Spleen (tissue), 7 donors: Measurements from ENCODE around the gene UBE2D2.
"Not testable (repeated sequence)": the region's sequence is repeated elsewhere in the genome, so short reads cannot be mapped to it uniquely, and the experiment has no call there.

Source experiments
- POLR2A ChIP-seq, 3 donors: fragments of 450-650 bp; IDR thresholded peaks; one replicate each; pipeline ENCODE4 v1.5.1; 2017; ENCODE audit warnings: antibody characterized with exemption in 3 of 3, mild to moderate bottlenecking in 1 of 3
- POLR2AphosphoS5 ChIP-seq, 3 donors: sonication (generic); formaldehyde crosslinking; IDR thresholded peaks; one replicate each; pipeline ENCODE4 v1.5.1; 2017; ENCODE audit warnings: antibody characterized with exemption in 3 of 3
- TF ChIP-seq, protein P1 (sequence below), 11 experiments: fragments of 200-600 bp in 7 of 11; fragments of 450-650 bp in 4 of 11; sonication (generic) in 4 of 11; IDR thresholded peaks in 8 of 11; conservative IDR thresholded peaks in 3 of 11; 1 replicate in 7 of 11; 2 replicates in 4 of 11; pipeline versions ENCODE4 v1.4.0 to v1.8.0; 2016 to 2021; ENCODE audit warnings: antibody characterized with exemption in 11 of 11, inconsistent platforms in 4 of 11, mild to moderate bottlenecking in 1 of 11
- donor health status: DM: no; HTN: no; CAD: no; lungs with moderate emphysema.
- donor health status: DM: no; HTN: no; CAD: no.
- donor health status: DM: no; HTN: no; CAD: no.

- TF ChIP-seq, protein P1, sequence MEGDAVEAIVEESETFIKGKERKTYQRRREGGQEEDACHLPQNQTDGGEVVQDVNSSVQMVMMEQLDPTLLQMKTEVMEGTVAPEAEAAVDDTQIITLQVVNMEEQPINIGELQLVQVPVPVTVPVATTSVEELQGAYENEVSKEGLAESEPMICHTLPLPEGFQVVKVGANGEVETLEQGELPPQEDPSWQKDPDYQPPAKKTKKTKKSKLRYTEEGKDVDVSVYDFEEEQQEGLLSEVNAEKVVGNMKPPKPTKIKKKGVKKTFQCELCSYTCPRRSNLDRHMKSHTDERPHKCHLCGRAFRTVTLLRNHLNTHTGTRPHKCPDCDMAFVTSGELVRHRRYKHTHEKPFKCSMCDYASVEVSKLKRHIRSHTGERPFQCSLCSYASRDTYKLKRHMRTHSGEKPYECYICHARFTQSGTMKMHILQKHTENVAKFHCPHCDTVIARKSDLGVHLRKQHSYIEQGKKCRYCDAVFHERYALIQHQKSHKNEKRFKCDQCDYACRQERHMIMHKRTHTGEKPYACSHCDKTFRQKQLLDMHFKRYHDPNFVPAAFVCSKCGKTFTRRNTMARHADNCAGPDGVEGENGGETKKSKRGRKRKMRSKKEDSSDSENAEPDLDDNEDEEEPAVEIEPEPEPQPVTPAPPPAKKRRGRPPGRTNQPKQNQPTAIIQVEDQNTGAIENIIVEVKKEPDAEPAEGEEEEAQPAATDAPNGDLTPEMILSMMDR (IDR thresholded peaks at IDR 0.05 in 8 of 11, conservative IDR thresholded peaks at IDR 0.05 in 3 of 11) = not testable (repeated sequence)
- TF ChIP-seq POLR2A, POLR2AphosphoS5 (IDR thresholded peaks at IDR 0.05): not testable (repeated sequence)
Measured at GRCh38 chr5:139527896-139528467, 33.2 kb upstream of the UBE2D2 start.
